ENCODE data around the gene ICOS.

ICOS gene

DNA sequence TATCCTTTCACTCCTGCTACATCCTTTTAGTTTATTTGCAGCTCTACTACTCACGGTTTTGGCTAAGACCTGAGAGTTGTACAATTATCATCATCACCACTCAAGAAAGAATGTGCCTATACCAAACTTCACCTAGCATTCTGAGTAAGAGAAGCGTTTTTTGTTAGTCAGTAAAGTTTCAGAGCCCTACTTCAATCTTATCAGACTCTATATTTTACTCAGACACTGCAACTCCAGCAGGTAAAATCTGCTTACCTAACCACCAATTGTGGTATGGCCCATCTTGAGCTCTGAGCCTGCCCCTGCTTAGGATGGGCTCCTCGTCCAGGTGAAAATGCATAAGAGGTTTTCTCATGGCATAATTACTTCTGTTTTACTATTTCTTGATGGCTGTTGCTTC lies 37.1 kb downstream of the ICOS start:
- ATAC-seq = no peak
- TF ChIP-seq CSRNP3 (CRISPR knock-in tag; IDR thresholded peaks at IDR 0.05) (no peak), BACH2 (CRISPR knock-in tag; IDR thresholded peaks at IDR 0.05; ENCODE audit: borderline replicate concordance) (no peak), CSDC2 (CRISPR knock-in tag; IDR thresholded peaks at IDR 0.05) (no peak), ARNTL (CRISPR knock-in tag; IDR thresholded peaks at IDR 0.05; ENCODE audit: borderline replicate concordance, low read depth) (no peak), TSHZ2 (CRISPR knock-in tag; IDR thresholded peaks at IDR 0.05) (no peak), ZFP3 (CRISPR knock-in tag; IDR thresholded peaks at IDR 0.05) (no peak), ZNF70 (CRISPR knock-in tag; IDR thresholded peaks at IDR 0.05) (no peak), TOX (CRISPR knock-in tag; IDR thresholded peaks at IDR 0.05; ENCODE audit: borderline replicate concordance) (no peak), ZFP30 (CRISPR knock-in tag; IDR thresholded peaks at IDR 0.05) (no peak), RARB (CRISPR knock-in tag; IDR thresholded peaks at IDR 0.05) (no peak), ZC3H10 (CRISPR knock-in tag; IDR thresholded peaks at IDR 0.05) (no peak), SNAI2 (CRISPR knock-in tag; IDR thresholded peaks at IDR 0.05) (no peak), ESRRG (CRISPR knock-in tag; IDR thresholded peaks at IDR 0.05) (no peak), TCF4 (CRISPR knock-in tag; IDR thresholded peaks at IDR 0.05; ENCODE audit: borderline replicate concordance) (no peak), OSR1 (CRISPR knock-in tag; IDR thresholded peaks at IDR 0.05) (no peak), PPARA (CRISPR knock-in tag; IDR thresholded peaks at IDR 0.05; ENCODE audit: borderline replicate concordance) (no peak), ISL1 (CRISPR knock-in tag; IDR thresholded peaks at IDR 0.05) (no peak), PATZ1 (CRISPR knock-in tag; IDR thresholded peaks at IDR 0.05; ENCODE audit: borderline replicate concordance) (no peak)
- TF ChIP-seq, protein P1, sequence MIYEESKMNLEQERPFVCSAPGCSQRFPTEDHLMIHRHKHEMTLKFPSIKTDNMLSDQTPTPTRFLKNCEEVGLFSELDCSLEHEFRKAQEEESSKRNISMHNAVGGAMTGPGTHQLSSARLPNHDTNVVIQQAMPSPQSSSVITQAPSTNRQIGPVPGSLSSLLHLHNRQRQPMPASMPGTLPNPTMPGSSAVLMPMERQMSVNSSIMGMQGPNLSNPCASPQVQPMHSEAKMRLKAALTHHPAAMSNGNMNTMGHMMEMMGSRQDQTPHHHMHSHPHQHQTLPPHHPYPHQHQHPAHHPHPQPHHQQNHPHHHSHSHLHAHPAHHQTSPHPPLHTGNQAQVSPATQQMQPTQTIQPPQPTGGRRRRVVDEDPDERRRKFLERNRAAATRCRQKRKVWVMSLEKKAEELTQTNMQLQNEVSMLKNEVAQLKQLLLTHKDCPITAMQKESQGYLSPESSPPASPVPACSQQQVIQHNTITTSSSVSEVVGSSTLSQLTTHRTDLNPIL (CRISPR knock-in tag; IDR thresholded peaks at IDR 0.05; ENCODE audit: low read depth) = no peak
- TF ChIP-seq, protein P2, sequence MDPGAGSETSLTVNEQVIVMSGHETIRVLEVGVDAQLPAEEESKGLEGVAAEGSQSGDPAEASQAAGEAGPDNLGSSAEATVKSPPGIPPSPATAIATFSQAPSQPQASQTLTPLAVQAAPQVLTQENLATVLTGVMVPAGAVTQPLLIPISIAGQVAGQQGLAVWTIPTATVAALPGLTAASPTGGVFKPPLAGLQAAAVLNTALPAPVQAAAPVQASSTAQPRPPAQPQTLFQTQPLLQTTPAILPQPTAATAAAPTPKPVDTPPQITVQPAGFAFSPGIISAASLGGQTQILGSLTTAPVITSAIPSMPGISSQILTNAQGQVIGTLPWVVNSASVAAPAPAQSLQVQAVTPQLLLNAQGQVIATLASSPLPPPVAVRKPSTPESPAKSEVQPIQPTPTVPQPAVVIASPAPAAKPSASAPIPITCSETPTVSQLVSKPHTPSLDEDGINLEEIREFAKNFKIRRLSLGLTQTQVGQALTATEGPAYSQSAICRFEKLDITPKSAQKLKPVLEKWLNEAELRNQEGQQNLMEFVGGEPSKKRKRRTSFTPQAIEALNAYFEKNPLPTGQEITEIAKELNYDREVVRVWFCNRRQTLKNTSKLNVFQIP (CRISPR knock-in tag; IDR thresholded peaks at IDR 0.05; ENCODE audit: borderline replicate concordance, low read depth) = no peak

DNA sequence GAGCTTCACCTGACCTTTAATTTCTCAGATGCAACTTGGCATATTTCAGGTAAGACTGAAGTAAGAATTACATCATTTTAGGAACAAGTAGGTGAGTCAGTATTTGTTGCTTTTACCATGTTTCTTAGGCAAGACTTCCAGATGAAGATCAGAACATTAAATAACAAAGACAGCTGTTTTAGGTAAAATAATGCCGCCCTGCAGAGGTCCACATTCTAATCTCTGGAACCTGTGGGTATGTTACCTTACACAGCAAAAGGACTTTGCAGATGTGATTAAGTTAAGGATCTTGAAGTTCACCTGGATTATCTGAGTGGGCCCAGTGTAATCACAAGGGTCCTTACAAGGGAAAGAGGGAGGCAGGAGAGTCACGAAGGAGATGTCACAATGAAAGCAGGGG lies 39.3 kb downstream of the ICOS start:
- TF ChIP-seq ZNF70 (CRISPR knock-in tag; IDR thresholded peaks at IDR 0.05) (no peak), RARB (CRISPR knock-in tag; IDR thresholded peaks at IDR 0.05) (no peak), ZNF8 (CRISPR knock-in tag; IDR thresholded peaks at IDR 0.05) (no peak), ZFP3 (CRISPR knock-in tag; IDR thresholded peaks at IDR 0.05) (no peak), BACH2 (CRISPR knock-in tag; IDR thresholded peaks at IDR 0.05; ENCODE audit: borderline replicate concordance) (no peak), CSRNP3 (CRISPR knock-in tag; IDR thresholded peaks at IDR 0.05) (no peak), ZC3H10 (CRISPR knock-in tag; IDR thresholded peaks at IDR 0.05) (no peak), ISL1 (CRISPR knock-in tag; IDR thresholded peaks at IDR 0.05) (no peak)
- TF ChIP-seq, protein P1 (CRISPR knock-in tag; IDR thresholded peaks at IDR 0.05; ENCODE audit: low read depth) = no peak
- ATAC-seq = no peak

All from SK-N-SH treated with all-trans-retinoic acid at 6 μM for 48 hours (cell line).